SU-DHL-6 (cell line): ENCODE results near the gene TAS2R31.

ENCODE experiments used
- H2AFZ ChIP-seq: fragments of 200-600 bp; sonication (generic); 2 replicates; pipeline ENCODE4 v1.6.1; 2014; ENCODE audit warnings: low read depth, mild to moderate bottlenecking, moderate library complexity, mixed read lengths, antibody characterized with exemption, low read length; ENCODE audit not compliant: severe bottlenecking
- H3F3A ChIP-seq: fragments of 200-600 bp; shearing (Covaris generic); 2 replicates; pipeline ENCODE4 v1.6.0; 2016; ENCODE audit warnings: antibody characterized with exemption, mild to moderate bottlenecking; ENCODE audit not compliant: insufficient read depth
- H3K27ac ChIP-seq: fragments of 200-600 bp; sonication (generic); 2 replicates; pipeline ENCODE4 v1.5.1; 2016; ENCODE audit warnings: low read depth, mild to moderate bottlenecking, low read length, moderate library complexity, mixed read lengths
- H3K27me3 ChIP-seq: fragments of 200-600 bp; sonication (generic), shearing (Covaris generic); 2 replicates; pipeline ENCODE4 v1.6.0; 2014; ENCODE audit warnings: mild to moderate bottlenecking, low read length
- H3K36me3 ChIP-seq: fragments of 200-600 bp; sonication (generic); 2 replicates; pipeline ENCODE4 v1.6.1; 2014; ENCODE audit warnings: mild to moderate bottlenecking, low read length, mixed read lengths
- H3K4me2 ChIP-seq: fragments of 300-600, 200-600 bp; shearing (Covaris generic), sonication (generic); 2 replicates; pipeline ENCODE4 v1.6.0; 2014; ENCODE audit warnings: low read length, low read depth, mild to moderate bottlenecking; ENCODE audit not compliant: poor library complexity, severe bottlenecking
- H3K4me3 ChIP-seq: fragments of 200-600 bp; sonication (generic); 2 replicates; pipeline ENCODE4 v1.5.1; 2014; ENCODE audit warnings: antibody characterized with exemption, low read length, mild to moderate bottlenecking, mixed read lengths; ENCODE audit not compliant: insufficient read depth, poor library complexity, severe bottlenecking
- H3K79me2 ChIP-seq: fragments of 200-600 bp; sonication (generic); 2 replicates; pipeline ENCODE4 v1.6.1; 2014; ENCODE audit warnings: mild to moderate bottlenecking, low read length, moderate library complexity; ENCODE audit not compliant: insufficient read depth
- H3K9ac ChIP-seq: fragments of 200-600 bp; sonication (generic); 2 replicates; pipeline ENCODE4 v1.7.0; 2014; ENCODE audit warnings: mild to moderate bottlenecking, low read length
- H3K9me2 ChIP-seq: fragments of 200-600 bp; sonication (generic); replicated peaks from 2 replicates; pipeline ENCODE4 v1.6.1; 2014; ENCODE audit warnings: low read length; ENCODE audit not compliant: insufficient read depth
- H3K9me3 ChIP-seq: fragments of 200-600 bp; sonication (generic); 2 replicates; pipeline ENCODE4 v1.6.1; 2014; ENCODE audit warnings: low read length, mixed read lengths; ENCODE audit not compliant: insufficient read depth
- H4K20me1 ChIP-seq: fragments of 200-600 bp; sonication (generic); 2 replicates; pipeline ENCODE4 v1.6.1; 2014; ENCODE audit warnings: low read depth, mild to moderate bottlenecking, antibody characterized with exemption, low read length, moderate library complexity, mixed read lengths
- CTCF ChIP-seq: fragments of 200-600 bp; sonication (generic); IDR thresholded peaks from one replicate; pipeline ENCODE4 v1.5.1; 2017; ENCODE audit warnings: antibody characterized with exemption, mild to moderate bottlenecking, low read length, moderate library complexity; ENCODE audit not compliant: insufficient read depth, poor library complexity, severe bottlenecking
- EZH2phosphoT487 ChIP-seq: fragments of 200-600 bp; sonication (generic), shearing (Covaris generic); conservative IDR thresholded peaks from 2 replicates; pipeline ENCODE4 v1.6.1; 2018; ENCODE audit warnings: mild to moderate bottlenecking, antibody characterized with exemption, low read length, moderate library complexity, mixed read lengths

TAS2R31 gene

DNA sequence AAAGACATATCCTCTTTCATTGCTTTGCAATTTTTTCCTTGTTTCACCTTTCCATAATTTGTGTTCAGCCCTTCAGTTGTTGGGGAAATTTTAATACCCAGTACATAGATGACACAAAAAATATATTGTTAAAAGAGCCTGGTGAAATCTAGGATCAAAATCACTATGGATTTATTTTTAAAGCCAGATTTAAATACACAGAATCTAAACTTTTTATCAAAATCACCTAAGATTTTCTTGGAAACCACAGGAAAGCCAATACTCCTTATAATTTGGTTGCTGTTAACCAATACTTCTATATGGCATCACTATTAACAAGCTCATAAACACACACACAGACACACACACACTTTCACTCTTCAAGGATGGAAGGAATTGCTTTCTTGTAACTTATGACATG, 33.0 kb downstream of the TAS2R31 start, which contains the start of gene TAS2R20:
TSS of gene TAS2R20 (minus strand) at position 101 of the 400 bp plus-strand sequence. CDS start 429 bp downstream, outside the sequence.
- H3K4me2 ChIP-seq: no peak within 1 kb of the TSS
- H3K27ac ChIP-seq: no peak within 1 kb of the TSS
- no peaks in the 10 kb centered on the region for H3K9me2 ChIP-seq
- no peaks in the 10 kb centered on the region for H4K20me1 ChIP-seq
- TF ChIP-seq EZH2phosphoT487: no peak
- no peak for TF ChIP-seq CTCF
- no peaks in the 10 kb centered on the region for H3K36me3 ChIP-seq
- H3K27me3 ChIP-seq: no peaks in the 10 kb centered on the region
- no peaks in the 10 kb centered on the region for H3F3A ChIP-seq
- H2AFZ ChIP-seq: no peak within 1 kb of the TSS
- no peaks in the 10 kb centered on the region for H3K9me3 ChIP-seq
- no peaks in the 10 kb centered on the region for H3K79me2 ChIP-seq
- H3K9ac ChIP-seq: no peak within 1 kb of the TSS
- H3K4me3 ChIP-seq: no peak within 1 kb of the TSS

GRCh38 chr12:10994307-10994706, 36.9 kb downstream of the TAS2R31 start:
- no peak overlapping the region for H3K27ac ChIP-seq
- no peaks in the 10 kb centered on the region for H3F3A ChIP-seq
- TF ChIP-seq EZH2phosphoT487 (no peak), CTCF (no peak)
- no peak overlapping the region for H2AFZ ChIP-seq
- H3K4me2 ChIP-seq: no peak overlapping the region
- H3K36me3 ChIP-seq: no peaks in the 10 kb centered on the region
- H3K9ac ChIP-seq: no peak overlapping the region
- H3K4me3 ChIP-seq: no peak overlapping the region
- no peaks in the 10 kb centered on the region for H3K9me3 ChIP-seq
- H3K27me3 ChIP-seq: no peaks in the 10 kb centered on the region
- H3K9me2 ChIP-seq: no peaks in the 10 kb centered on the region
- no peaks in the 10 kb centered on the region for H3K79me2 ChIP-seq
- no peaks in the 10 kb centered on the region for H4K20me1 ChIP-seq

DNA sequence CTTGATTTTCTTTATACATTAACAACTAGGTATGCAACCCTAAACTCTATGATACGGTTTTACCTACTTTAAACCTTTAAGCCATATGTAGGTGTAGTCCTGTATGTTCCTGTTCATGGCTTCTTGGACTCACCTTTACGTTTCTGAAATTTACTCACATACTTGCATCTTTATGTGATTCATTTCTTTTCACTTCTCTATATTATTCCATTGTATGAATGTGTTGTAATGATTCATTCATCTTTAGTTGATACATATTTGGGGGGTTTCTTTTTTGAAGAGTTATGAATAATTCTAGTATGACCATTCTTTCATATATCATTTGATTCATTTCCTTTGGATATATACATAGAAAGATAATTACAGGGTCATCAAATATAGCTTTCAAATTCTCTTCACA, 42.1 kb downstream of the TAS2R31 start:
- Histone ChIP-seq H4K20me1 (no peaks in the 10 kb centered on the region), H3K9me2 (no peaks in the 10 kb centered on the region), H3K27me3 (no peaks in the 10 kb centered on the region), H2AFZ (no peak overlapping the region), H3K79me2 (no peaks in the 10 kb centered on the region), H3K4me2 (no peak overlapping the region), H3F3A (no peaks in the 10 kb centered on the region), H3K9ac (no peak overlapping the region), H3K9me3 (no peaks in the 10 kb centered on the region), H3K4me3 (no peak overlapping the region), H3K36me3 (no peaks in the 10 kb centered on the region), H3K27ac (no peak overlapping the region)
- TF ChIP-seq EZH2phosphoT487 (no peak), CTCF (no peak)
